Heart left ventricle (tissue), 13 donors: ENCODE measurements around the gene SERPINI2.

Experiments
- POLR2A ChIP-seq, 2 donors: fragments of 450-650 bp; IDR thresholded peaks; one replicate each; pipeline ENCODE4 v1.6.1; 2017; ENCODE audit warnings: antibody characterized with exemption in 2 of 2, mild to moderate bottlenecking in 2 of 2, moderate library complexity in 2 of 2
- TF ChIP-seq, protein P1 (sequence below), 12 donors: fragments of 200-600 bp; sonication (generic) in 4 of 12; IDR thresholded peaks; one replicate each; pipeline versions ENCODE4 v1.5.0 to v1.8.0; 2018 to 2022; ENCODE audit warnings: antibody characterized with exemption in 12 of 12, mild to moderate bottlenecking in 5 of 12
- donor health status: ischemic (EF 13 %, LVEDD 7.1; RV severe dilation, severe dysfunction).
- donor health status: DM: no; HTN: yes; CAD: no.
- donor health status: DM: no; HTN: no; CAD: no.
- donor health status: ischemic (EF 25% LVEDD 6.9; RV normal size, moderate dysfunction).
- donor health status: ischemic (EF 25% LVEDD 5.7; RV mildly dilated, moderate dysfunction).
- donor health status: ischemic (EF 35%, LVEDD 5.7; RV mildly dilated, moderate dysfunction).
- donor health status: nonischemic (EF 11% LVEDD 7.7; RV severe dilation, severe dysfunction).
- donor health status: DM: yes; HTN: yes; CAD: no.
- donor health status: PGD.
- donor health status: ischemic (EF 29% LVEDD 5.4; RV normal size, mild dysfunction).
- donor health status: nonischemic (EF 23%, LVEDD 6.1; RV moderate dilation, normal function).

- TF ChIP-seq, protein P1, sequence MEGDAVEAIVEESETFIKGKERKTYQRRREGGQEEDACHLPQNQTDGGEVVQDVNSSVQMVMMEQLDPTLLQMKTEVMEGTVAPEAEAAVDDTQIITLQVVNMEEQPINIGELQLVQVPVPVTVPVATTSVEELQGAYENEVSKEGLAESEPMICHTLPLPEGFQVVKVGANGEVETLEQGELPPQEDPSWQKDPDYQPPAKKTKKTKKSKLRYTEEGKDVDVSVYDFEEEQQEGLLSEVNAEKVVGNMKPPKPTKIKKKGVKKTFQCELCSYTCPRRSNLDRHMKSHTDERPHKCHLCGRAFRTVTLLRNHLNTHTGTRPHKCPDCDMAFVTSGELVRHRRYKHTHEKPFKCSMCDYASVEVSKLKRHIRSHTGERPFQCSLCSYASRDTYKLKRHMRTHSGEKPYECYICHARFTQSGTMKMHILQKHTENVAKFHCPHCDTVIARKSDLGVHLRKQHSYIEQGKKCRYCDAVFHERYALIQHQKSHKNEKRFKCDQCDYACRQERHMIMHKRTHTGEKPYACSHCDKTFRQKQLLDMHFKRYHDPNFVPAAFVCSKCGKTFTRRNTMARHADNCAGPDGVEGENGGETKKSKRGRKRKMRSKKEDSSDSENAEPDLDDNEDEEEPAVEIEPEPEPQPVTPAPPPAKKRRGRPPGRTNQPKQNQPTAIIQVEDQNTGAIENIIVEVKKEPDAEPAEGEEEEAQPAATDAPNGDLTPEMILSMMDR (IDR thresholded peaks at IDR 0.05) = no peak
- TF ChIP-seq POLR2A (IDR thresholded peaks at IDR 0.05) = no peak
These were observed 4.5 kb downstream of the SERPINI2 start for GRCh38 chr3:167469381-167469780.
